Colonic mucosa (tissue), 4 donors: ENCODE data around the gene MS4A4E. TPM values are rescaled to one million over a fixed set of nuclear protein-coding genes. Genes with fewer than 3 reads are reported as not detected.
"Not testable (repeated sequence)": the region's sequence is repeated elsewhere in the genome, so short reads cannot be mapped to it uniquely, and the experiment has no call there.

Experiments
- DNase-seq: peaks from one replicate; pipeline ENCODE4 v3.0.0-alpha.2; 2020
- H3K27ac ChIP-seq: fragments of 200-600 bp; one replicate; pipeline ENCODE4 v1.8.0; 2021
- H3K27me3 ChIP-seq: fragments of 200-600 bp; one replicate; pipeline ENCODE4 v1.8.0; 2021
- H3K36me3 ChIP-seq: fragments of 200-600 bp; one replicate; pipeline ENCODE4 v1.8.0; 2021
- H3K4me1 ChIP-seq: fragments of 200-600 bp; one replicate; pipeline ENCODE4 v1.8.0; 2021; ENCODE audit warnings: mild to moderate bottlenecking
- H3K4me3 ChIP-seq: fragments of 200-600 bp; one replicate; pipeline ENCODE4 v1.8.0; 2021
- H3K9ac ChIP-seq, 2 donors: one replicate each; pipeline ENCODE4 v1.7.0; 2013; ENCODE audit warnings: control low read depth in 2 of 2, low read depth in 2 of 2, low read length in 2 of 2
- H3K9me3 ChIP-seq: fragments of 200-600 bp; one replicate; pipeline ENCODE4 v1.8.0; 2021
- CTCF ChIP-seq: fragments of 200-600 bp; IDR thresholded peaks from one replicate; pipeline ENCODE4 v1.8.0; 2022; ENCODE audit warnings: antibody characterized with exemption, mild to moderate bottlenecking
- intact Hi-C: fragments of 100-400 bp; cut with DNase I; formaldehyde crosslinking; loops from one replicate; pipeline ENCODE4 v1.14.1; 2022
- total RNA-seq, 2 donors: library from RNA; stranded (reverse); fragmentation: NEBNext Ultra II Directional in 1 of 2; extraction: Animal tissue kit (Norgen Biotek cat#: 25700) in 1 of 2; gene quantifications; one replicate each; pipeline ENCODE4 v1.2.1, GENCODE V29; 2021
- donor health status: healthy.
- donor health status: DM: no; HTN: no; CAD: no.
- donor health status: DM: no; HTN: no; CAD: no.

MS4A4E gene
- total RNA-seq, 2 donors from 2014 or later = 0.69 to 1.0 TPM

GRCh38 chr11:60206616-60207015 is 36.3 kb downstream of the MS4A4E start:
- no peaks in the 10 kb centered on the region for H3K36me3 ChIP-seq
- H3K27me3 ChIP-seq = no peaks in the 10 kb centered on the region
- no peaks in the 10 kb centered on the region for H3K9me3 ChIP-seq
- intact Hi-C loops = no loop called here
- no peak overlapping the region for H3K4me3 ChIP-seq
- H3K9ac ChIP-seq = no peak overlapping the region
- no peak for DNase-seq
- TF ChIP-seq CTCF = no peak
- H3K4me1 ChIP-seq = no peaks in the 10 kb centered on the region
- H3K27ac ChIP-seq = no peak overlapping the region

GRCh38 chr11:60204922-60205321 is 38.0 kb downstream of the MS4A4E start:
- Histone ChIP-seq H3K36me3 (no peaks in the 10 kb centered on the region), H3K27me3 (no peaks in the 10 kb centered on the region), H3K4me1 (no peaks in the 10 kb centered on the region), H3K9ac (no peak overlapping the region), H3K27ac (no peak overlapping the region), H3K4me3 (no peak overlapping the region), H3K9me3 (no peaks in the 10 kb centered on the region)
- intact Hi-C loops = no loop called here
- DNase-seq = no peak
- TF ChIP-seq CTCF = no peak

GRCh38 chr11:60201334-60201733 is 41.6 kb downstream of the MS4A4E start:
- H3K4me1 ChIP-seq, H3K36me3 ChIP-seq, H3K27ac ChIP-seq, H3K9me3 ChIP-seq, H3K27me3 ChIP-seq, H3K4me3 ChIP-seq, H3K9ac ChIP-seq, intact Hi-C loops, DNase-seq: not testable (repeated sequence)

- DNase-seq = no peak
- H3K36me3 ChIP-seq = no peaks in the 10 kb centered on the region
- H3K4me1 ChIP-seq = no peaks in the 10 kb centered on the region
- TF ChIP-seq CTCF = no peak
- intact Hi-C loops = no loop called here
- H3K27me3 ChIP-seq = no peaks in the 10 kb centered on the region
- no peaks in the 10 kb centered on the region for H3K9me3 ChIP-seq
- H3K27ac ChIP-seq = no peak overlapping the region
- no peak overlapping the region for H3K4me3 ChIP-seq
- H3K9ac ChIP-seq = no peak overlapping the region
Observed at GRCh38 chr11:60197442-60197841, 45.5 kb downstream of the MS4A4E start.

- Histone ChIP-seq H3K36me3 (no peaks in the 10 kb centered on the region), H3K9ac (no peak overlapping the region), H3K9me3 (no peaks in the 10 kb centered on the region), H3K27me3 (no peaks in the 10 kb centered on the region), H3K27ac (peak overlapping the region; percentile 36), H3K4me3 (no peak overlapping the region), H3K4me1 (no peaks in the 10 kb centered on the region)
- no peak for TF ChIP-seq CTCF
- intact Hi-C loops = no loop called here
- no peak for DNase-seq
Observed at GRCh38 chr11:60195923-60196368, 47.0 kb downstream of the MS4A4E start.

GRCh38 chr11:60194511-60194910 is 48.4 kb downstream of the MS4A4E start:
- no peaks in the 10 kb centered on the region for H3K36me3 ChIP-seq
- no peaks in the 10 kb centered on the region for H3K4me1 ChIP-seq
- no peaks in the 10 kb centered on the region for H3K9me3 ChIP-seq
- H3K9ac ChIP-seq = no peak overlapping the region
- intact Hi-C loops = no loop called here
- TF ChIP-seq CTCF = no peak
- H3K27ac ChIP-seq = no peak overlapping the region
- no peak overlapping the region for H3K4me3 ChIP-seq
- H3K27me3 ChIP-seq = no peaks in the 10 kb centered on the region
- DNase-seq = no peak
